IMR-90 (cell line): ENCODE data around the gene PRKCA. TPM values are rescaled to one million over a fixed set of nuclear protein-coding genes. Genes with fewer than 3 reads are reported as not detected.

Experiments
- ATAC-seq: fragments of 200-7000 bp; cut with Tn5 transposase; 2 replicates; pipeline ENCODE4 v1.9.1; 2020; ENCODE audit warnings: low read depth, mild to moderate bottlenecking, moderate library complexity
- BruUV-seq: library from RNA; stranded (reverse); fragments of 400-500 nt; replicated peaks from 2 replicates; lab custom pipeline; 2021; lab: Mats Ljungman, UMichigan
- CTCF ChIA-PET: fragments of 300-600 bp; formaldehyde crosslinking; extraction: SDS; loops from one replicate; lab custom pipeline; 2021; ENCODE audit warnings: antibody characterized with exemption; lab: Yijun Ruan, JAX
- POLR2A ChIA-PET: fragments of 300-600 bp; sonication (Branson Sonifier 250); formaldehyde crosslinking; loops from one replicate; lab custom pipeline; 2022; ENCODE audit warnings: antibody characterized with exemption; ENCODE audit not compliant: unreplicated experiment; lab: Charles Lee
- DNase-seq: peaks from one replicate; pipeline ENCODE4 v3.0.0; 2013
- H2AFZ ChIP-seq: replicated peaks from 2 replicates; pipeline ENCODE3; 2013; ENCODE audit warnings: low read length, mild to moderate bottlenecking; ENCODE audit not compliant: poor library complexity
- H2AK5ac ChIP-seq: 2 replicates; pipeline ENCODE4 v1.6.1; 2013; ENCODE audit warnings: low read depth, low read length, inconsistent platforms
- H2AK9ac ChIP-seq: replicated peaks from 2 replicates; pipeline ENCODE3; 2013; ENCODE audit warnings: mild to moderate bottlenecking, low read depth, low read length, moderate library complexity; ENCODE audit not compliant: poor library complexity
- H2BK120ac ChIP-seq: 2 replicates; pipeline ENCODE4 v1.6.1; 2013; ENCODE audit warnings: low read depth, low read length, inconsistent platforms
- H2BK15ac ChIP-seq: 3 replicates; pipeline ENCODE4 v1.6.1; 2013; ENCODE audit warnings: low read depth, low read length, inconsistent platforms
- H2BK20ac ChIP-seq: 2 replicates; pipeline ENCODE4 v1.6.1; 2013; ENCODE audit warnings: low read depth, mild to moderate bottlenecking, inconsistent platforms, low read length, moderate library complexity
- H2BK5ac ChIP-seq: 2 replicates; pipeline ENCODE4 v1.6.1; 2013; ENCODE audit warnings: mild to moderate bottlenecking, low read depth, low read length, inconsistent platforms; ENCODE audit not compliant: poor library complexity, severe bottlenecking
- H3K14ac ChIP-seq: replicated peaks from 2 replicates; pipeline ENCODE4 v1.6.1; 2013; ENCODE audit warnings: low read depth, low read length, inconsistent platforms
- H3K18ac ChIP-seq: 2 replicates; pipeline ENCODE4 v1.6.1; 2013; ENCODE audit warnings: low read depth, low read length, control low read depth
- H3K23ac ChIP-seq: 2 replicates; pipeline ENCODE4 v1.6.1; 2013; ENCODE audit warnings: low read depth, low read length, inconsistent platforms
- H3K27ac ChIP-seq: 2 replicates; pipeline ENCODE4 v1.5.1; 2013; ENCODE audit warnings: mild to moderate bottlenecking, control low read depth, low read length; ENCODE audit not compliant: insufficient read depth
- H3K27me3 ChIP-seq: 2 replicates; pipeline ENCODE4 v1.6.1; 2013; ENCODE audit warnings: low read length; ENCODE audit not compliant: control insufficient read depth, insufficient read depth
- H3K36me3 ChIP-seq: 2 replicates; pipeline ENCODE4 v1.6.1; 2013; ENCODE audit warnings: low read length, mixed read lengths; ENCODE audit not compliant: control insufficient read depth, insufficient read depth
- H3K4ac ChIP-seq: 2 replicates; pipeline ENCODE4 v1.6.1; 2013; ENCODE audit warnings: low read depth, low read length, inconsistent platforms
- H3K4me1 ChIP-seq: 2 replicates; pipeline ENCODE4 v1.6.1; 2013; ENCODE audit warnings: low read length, mixed read lengths; ENCODE audit not compliant: control insufficient read depth, insufficient read depth
- H3K4me2 ChIP-seq: 2 replicates; pipeline ENCODE4 v1.6.1; 2013; ENCODE audit warnings: low read depth, mild to moderate bottlenecking, control low read depth, low read length, moderate library complexity
- H3K4me3 ChIP-seq: 2 replicates; pipeline ENCODE4 v1.5.1; 2013; ENCODE audit warnings: low read depth, mild to moderate bottlenecking, control low read depth, low read length, moderate library complexity; ENCODE audit not compliant: insufficient read depth
- H3K56ac ChIP-seq: 2 replicates; pipeline ENCODE4 v1.6.1; 2013; ENCODE audit warnings: low read length, inconsistent platforms; ENCODE audit not compliant: insufficient read depth; ENCODE audit errors: extremely low read depth
- H3K79me1 ChIP-seq, 2 experiments: 2 replicates each; pipeline ENCODE4 v1.6.1; 2013; ENCODE audit warnings: low read length in 2 of 2, inconsistent platforms in 1 of 2, low read depth in 1 of 2
- H3K9ac ChIP-seq: 2 replicates; pipeline ENCODE4 v1.6.1; 2013; ENCODE audit warnings: low read depth, low read length, control low read depth
- H3K9me1 ChIP-seq: 2 replicates; pipeline ENCODE4 v1.6.1; 2013; ENCODE audit warnings: low read length, inconsistent platforms; ENCODE audit not compliant: insufficient read depth
- H3K9me3 ChIP-seq: 2 replicates; pipeline ENCODE4 v1.6.1; 2013; ENCODE audit warnings: low read length; ENCODE audit not compliant: control insufficient read depth, insufficient read depth
- H4K20me1 ChIP-seq: 2 replicates; pipeline ENCODE4 v1.6.1; 2013; ENCODE audit warnings: low read length, inconsistent platforms; ENCODE audit not compliant: insufficient read depth
- H4K5ac ChIP-seq: 2 replicates; pipeline ENCODE4 v1.6.1; 2013; ENCODE audit warnings: mild to moderate bottlenecking, low read depth, low read length, control low read depth
- H4K8ac ChIP-seq, 2 experiments: 2 replicates each; pipeline ENCODE4 v1.6.1; 2013; ENCODE audit warnings: low read depth in 2 of 2, low read length in 2 of 2, control low read depth in 1 of 2, inconsistent platforms in 1 of 2
- H4K91ac ChIP-seq: 2 replicates; pipeline ENCODE4 v1.6.1; 2013; ENCODE audit warnings: low read depth, low read length, inconsistent platforms; ENCODE audit not compliant: insufficient read depth
- BHLHE40 ChIP-seq: fragments of 150-350 bp; IDR thresholded peaks from 2 replicates; pipeline ENCODE4 v1.6.1; 2016; ENCODE audit warnings: mild to moderate bottlenecking, low read depth, low read length
- CEBPB ChIP-seq: IDR thresholded peaks from 2 replicates; pipeline ENCODE4 v1.6.1; 2012; ENCODE audit warnings: low read depth, low read length, improper control_type of control experiment
- CHD1 ChIP-seq: IDR thresholded peaks from 2 replicates; pipeline ENCODE4 v1.6.1; 2012; ENCODE audit warnings: low read depth, low read length, improper control_type of control experiment
- FOS ChIP-seq: fragments of 150-350 bp; IDR thresholded peaks from 2 replicates; pipeline ENCODE4 v1.6.1; 2016; ENCODE audit warnings: low read depth, low read length
- MAFK ChIP-seq: IDR thresholded peaks from 2 replicates; pipeline ENCODE4 v1.6.1; 2012; ENCODE audit warnings: low read depth, low read length, improper control_type of control experiment
- MAZ ChIP-seq: IDR thresholded peaks from 2 replicates; pipeline ENCODE4 v1.6.1; 2012; ENCODE audit warnings: low read depth, mild to moderate bottlenecking, low read length, improper control_type of control experiment, moderate library complexity, borderline replicate concordance
- MXI1 ChIP-seq: IDR thresholded peaks from 2 replicates; pipeline ENCODE4 v1.6.1; 2012; ENCODE audit warnings: low read depth, mild to moderate bottlenecking, low read length, moderate library complexity, borderline replicate concordance
- POLR2A ChIP-seq: IDR thresholded peaks from 2 replicates; pipeline ENCODE4 v1.6.1; 2012; ENCODE audit warnings: mild to moderate bottlenecking, low read depth, low read length
- RCOR1 ChIP-seq: IDR thresholded peaks from 2 replicates; pipeline ENCODE4 v1.6.1; 2012; ENCODE audit warnings: mild to moderate bottlenecking, low read length, improper control_type of control experiment; ENCODE audit not compliant: insufficient replicate concordance
- RFX5 ChIP-seq: IDR thresholded peaks from 2 replicates; pipeline ENCODE4 v1.8.0; 2012; ENCODE audit warnings: low read depth, mild to moderate bottlenecking, low read length, moderate library complexity
- SMC3 ChIP-seq: fragments of 150-350 bp; IDR thresholded peaks from 2 replicates; pipeline ENCODE4 v1.6.1; 2016; ENCODE audit warnings: low read depth, mild to moderate bottlenecking, antibody characterized with exemption, low read length, moderate library complexity
- WGBS, 2 experiments: methylation state at CpG; one replicate each; pipeline versions ENCODE4 v1.1.5 to v1.1.7; 2013; ENCODE audit warnings: missing lambda C conversion rate in 2 of 2; ENCODE audit not compliant: insufficient read length in 1 of 2; ENCODE audit errors: extremely low coverage in 2 of 2; 5-methylcytosine and 5-hydroxymethylcytosine counted together
- dilution Hi-C: fragments of 300-500 bp; cut with HindIII; formaldehyde crosslinking; loops from one replicate; pipeline ENCODE4 v1.14.3; 2018; ENCODE audit warnings: low sequenced_read_pairs; ENCODE audit not compliant: unreplicated experiment
- in situ Hi-C: fragments of 300-500 bp; cut with MboI; formaldehyde crosslinking; loops from 3 replicates; pipeline ENCODE4 v1.14.3; 2019; ENCODE audit warnings: low sequenced_read_pairs, inconsistent platforms, mixed read lengths
- intact Hi-C: fragments of 100-400 bp; cut with micrococcal nuclease; formaldehyde crosslinking; loops from 2 replicates; pipeline ENCODE4 v1.10.0; 2022
- polyA plus RNA-seq, 3 experiments: library from polyadenylated mRNA; depleted of rRNA; stranded (reverse); fragments of >200 nt; gene quantifications; 2 replicates each; pipeline ENCODE4 v1.2.3, GENCODE V29; 2012; ENCODE audit warnings: low replicate concordance in 1 of 3
- total RNA-seq: library from RNA; depleted of rRNA; stranded (reverse); fragments of >200 nt; gene quantifications from 2 replicates; pipeline ENCODE4 v1.2.3, GENCODE V29; 2012
- TF ChIP-seq, protein P1 (sequence below): fragments of 150-350 bp; IDR thresholded peaks from 2 replicates; pipeline ENCODE4 v1.6.1; 2017; ENCODE audit warnings: mild to moderate bottlenecking, antibody characterized with exemption, low read length, low read depth
- TF ChIP-seq, protein P2 (sequence below): conservative IDR thresholded peaks from 2 replicates; pipeline ENCODE4 v1.5.1; 2012; ENCODE audit warnings: mild to moderate bottlenecking, low read depth, low read length, improper control_type of control experiment

The PRKCA gene
- total and polyA plus RNA-seq, 2 of the 4 experiments (the other 2 are of a cell fraction), result 31.0 to 46.0 TPM

DNA sequence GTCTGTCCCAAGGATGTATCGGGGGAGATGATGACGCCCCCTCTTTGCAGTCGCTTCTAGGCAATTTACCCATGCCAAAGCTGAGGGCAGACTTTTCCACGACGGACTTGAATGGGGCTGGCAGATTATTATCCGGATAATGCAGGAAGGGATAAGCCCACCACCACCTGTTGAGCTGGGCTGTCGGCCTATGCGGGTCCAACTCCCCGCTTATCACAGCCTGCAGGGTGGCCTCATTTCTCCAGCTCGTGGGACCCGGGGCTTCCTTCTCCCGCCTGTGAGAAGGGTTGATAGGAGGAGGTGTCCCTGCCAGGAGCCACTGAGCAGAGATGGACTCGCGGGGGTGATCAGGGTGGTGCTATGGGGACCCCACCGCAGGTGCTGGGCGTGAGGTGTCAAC, 533.1 kb downstream of the PRKCA start:
- Histone ChIP-seq H4K91ac (no peak overlapping the region), H2AK9ac (no peak overlapping the region), H2BK20ac (no peak overlapping the region), H3K23ac (no peak overlapping the region), H2BK120ac (no peak overlapping the region), H3K4ac (no peak overlapping the region), H3K18ac (no peak overlapping the region), H4K20me1 (no peaks in the 10 kb centered on the region), H3K36me3 (no peaks in the 10 kb centered on the region), H3K9me1 (no peaks in the 10 kb centered on the region), H2BK15ac (no peak overlapping the region), H3K56ac (no peak overlapping the region), H4K8ac (no peak overlapping the region), H3K4me2 (no peak overlapping the region), H3K14ac (no peak overlapping the region), H3K9me3 (no peaks in the 10 kb centered on the region), H2BK5ac (no peak overlapping the region), H3K27me3 (peaks cover 58% of the 10 kb centered on the region), H2AK5ac (no peak overlapping the region), H2AFZ (no peak overlapping the region), H3K4me1 (no peaks in the 10 kb centered on the region), H4K5ac (no peak overlapping the region), H3K9ac (no peak overlapping the region), H3K4me3 (no peak overlapping the region), H3K27ac (no peak overlapping the region), H3K79me1 (no peaks in the 10 kb centered on the region)
- dilution Hi-C loops (no loop called here), intact Hi-C loops (no loop called here), in situ Hi-C loops (no loop called here)
- ChIA-PET CTCF (no interaction called here), POLR2A (no interaction called here)
- DNase-seq (no peak), ATAC-seq (no peak)
- WGBS, 2 experiments, result 49% methylated on average over 3 of the region's 16 CpGs; no CpG with 5 or more reads in 1 of the 2 experiments
- no TSS peak for BruUV-seq
- TF ChIP-seq MAZ (no peak), MXI1 (no peak), SMC3 (no peak), FOS (no peak), POLR2A (no peak), CEBPB (no peak), BHLHE40 (no peak), RFX5 (no peak), MAFK (no peak), CHD1 (no peak), RCOR1 (no peak)
- TF ChIP-seq, protein P1, sequence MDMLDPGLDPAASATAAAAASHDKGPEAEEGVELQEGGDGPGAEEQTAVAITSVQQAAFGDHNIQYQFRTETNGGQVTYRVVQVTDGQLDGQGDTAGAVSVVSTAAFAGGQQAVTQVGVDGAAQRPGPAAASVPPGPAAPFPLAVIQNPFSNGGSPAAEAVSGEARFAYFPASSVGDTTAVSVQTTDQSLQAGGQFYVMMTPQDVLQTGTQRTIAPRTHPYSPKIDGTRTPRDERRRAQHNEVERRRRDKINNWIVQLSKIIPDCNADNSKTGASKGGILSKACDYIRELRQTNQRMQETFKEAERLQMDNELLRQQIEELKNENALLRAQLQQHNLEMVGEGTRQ, result no peak
- TF ChIP-seq, protein P2, sequence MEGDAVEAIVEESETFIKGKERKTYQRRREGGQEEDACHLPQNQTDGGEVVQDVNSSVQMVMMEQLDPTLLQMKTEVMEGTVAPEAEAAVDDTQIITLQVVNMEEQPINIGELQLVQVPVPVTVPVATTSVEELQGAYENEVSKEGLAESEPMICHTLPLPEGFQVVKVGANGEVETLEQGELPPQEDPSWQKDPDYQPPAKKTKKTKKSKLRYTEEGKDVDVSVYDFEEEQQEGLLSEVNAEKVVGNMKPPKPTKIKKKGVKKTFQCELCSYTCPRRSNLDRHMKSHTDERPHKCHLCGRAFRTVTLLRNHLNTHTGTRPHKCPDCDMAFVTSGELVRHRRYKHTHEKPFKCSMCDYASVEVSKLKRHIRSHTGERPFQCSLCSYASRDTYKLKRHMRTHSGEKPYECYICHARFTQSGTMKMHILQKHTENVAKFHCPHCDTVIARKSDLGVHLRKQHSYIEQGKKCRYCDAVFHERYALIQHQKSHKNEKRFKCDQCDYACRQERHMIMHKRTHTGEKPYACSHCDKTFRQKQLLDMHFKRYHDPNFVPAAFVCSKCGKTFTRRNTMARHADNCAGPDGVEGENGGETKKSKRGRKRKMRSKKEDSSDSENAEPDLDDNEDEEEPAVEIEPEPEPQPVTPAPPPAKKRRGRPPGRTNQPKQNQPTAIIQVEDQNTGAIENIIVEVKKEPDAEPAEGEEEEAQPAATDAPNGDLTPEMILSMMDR, result no peak
